HL-60 (cell line): ENCODE data around the gene PDK2.

Experiments
- DNase-seq, 2 experiments: peaks; one replicate each; pipeline ENCODE4 v3.0.0-alpha.2; 2010 to 2020; ENCODE audit warnings: low read depth in 1 of 2, low spot score in 1 of 2
- H3K27ac ChIP-seq: fragments of 250-450 bp; sonication (Bioruptor Pico); replicated peaks from 2 replicates; pipeline ENCODE4 v1.5.1; 2020; ENCODE audit warnings: mild to moderate bottlenecking, moderate library complexity
- H3K27me3 ChIP-seq: fragments of 250-450 bp; sonication (Bioruptor Pico); 2 replicates; pipeline ENCODE4 v1.5.1; 2021; ENCODE audit warnings: mild to moderate bottlenecking, moderate library complexity; ENCODE audit not compliant: insufficient read depth, poor library complexity, severe bottlenecking
- H3K4me3 ChIP-seq: replicated peaks from 2 replicates; pipeline ENCODE4 v1.5.1; 2011; ENCODE audit warnings: mild to moderate bottlenecking, control low read depth, low read length; ENCODE audit not compliant: insufficient read depth
- GABPA ChIP-seq: IDR thresholded peaks from 2 replicates; pipeline ENCODE4 v1.6.1; 2012; ENCODE audit warnings: low read depth
- POLR2AphosphoS5 ChIP-seq: IDR thresholded peaks from 2 replicates; pipeline ENCODE4 v1.6.1; 2012; ENCODE audit warnings: low read depth
- SPI1 ChIP-seq: IDR thresholded peaks from 2 replicates; pipeline ENCODE4 v1.6.1; 2012; ENCODE audit warnings: low read depth, mild to moderate bottlenecking, borderline replicate concordance
- TF ChIP-seq, protein P1 (sequence below): IDR thresholded peaks from one replicate; pipeline ENCODE4 v1.5.1; 2011; ENCODE audit warnings: low read length, control low read depth, inconsistent platforms; ENCODE audit not compliant: insufficient read depth
- TF ChIP-seq, protein P2 (sequence below): IDR thresholded peaks from 2 replicates; pipeline ENCODE4 v1.6.1; 2012; ENCODE audit warnings: low read depth; ENCODE audit not compliant: insufficient replicate concordance

PDK2 gene

DNA sequence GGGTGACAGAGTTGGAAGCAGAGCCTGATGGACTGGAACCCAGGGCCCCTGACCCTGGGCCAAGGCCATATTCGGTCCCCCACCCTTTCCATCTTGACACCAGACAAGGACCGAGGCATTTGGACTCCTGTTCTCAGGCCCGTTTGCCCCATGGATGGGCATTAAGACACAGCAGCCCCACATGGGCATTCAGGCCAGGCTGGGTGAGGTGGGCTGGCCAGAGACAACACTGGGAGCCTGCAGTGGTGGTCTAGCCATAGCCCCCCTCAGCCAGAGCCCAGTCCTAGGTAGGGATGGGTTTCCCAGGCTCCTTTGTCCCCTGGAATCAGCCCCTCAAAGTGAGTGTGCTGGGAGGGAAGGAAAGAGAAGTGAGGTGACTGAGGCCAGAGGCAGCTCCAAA is 1.6 kb downstream of the PDK2 start:
- no peak for TF ChIP-seq POLR2AphosphoS5
- no peak overlapping the region for H3K4me3 ChIP-seq
- no peak for DNase-seq
- H3K27ac ChIP-seq = no peak overlapping the region
- peaks cover 30% of the 10 kb centered on the region for H3K27me3 ChIP-seq

DNA sequence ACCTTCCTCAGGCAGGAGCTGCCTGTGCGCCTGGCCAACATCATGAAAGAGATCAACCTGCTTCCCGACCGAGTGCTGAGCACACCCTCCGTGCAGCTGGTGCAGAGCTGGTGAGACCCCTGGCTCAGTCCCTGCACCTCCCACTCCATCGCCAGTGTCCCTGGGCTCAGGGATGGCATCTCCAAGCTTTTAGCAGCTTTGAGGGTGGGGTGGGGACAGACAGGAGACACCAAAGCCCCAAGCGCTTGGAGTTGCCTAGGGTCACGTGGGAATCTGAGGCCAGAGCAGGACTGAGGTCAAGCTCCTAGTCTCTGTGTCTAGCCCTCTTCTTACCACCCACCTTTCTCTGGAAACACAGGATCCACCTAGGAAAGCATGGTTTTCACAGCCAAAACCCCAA is 2.3 kb downstream of the PDK2 start:
- Histone ChIP-seq H3K27me3 (peaks cover 30% of the 10 kb centered on the region), H3K27ac (no peak overlapping the region), H3K4me3 (no peak overlapping the region)
- DNase-seq = no peak
- TF ChIP-seq, protein P1, sequence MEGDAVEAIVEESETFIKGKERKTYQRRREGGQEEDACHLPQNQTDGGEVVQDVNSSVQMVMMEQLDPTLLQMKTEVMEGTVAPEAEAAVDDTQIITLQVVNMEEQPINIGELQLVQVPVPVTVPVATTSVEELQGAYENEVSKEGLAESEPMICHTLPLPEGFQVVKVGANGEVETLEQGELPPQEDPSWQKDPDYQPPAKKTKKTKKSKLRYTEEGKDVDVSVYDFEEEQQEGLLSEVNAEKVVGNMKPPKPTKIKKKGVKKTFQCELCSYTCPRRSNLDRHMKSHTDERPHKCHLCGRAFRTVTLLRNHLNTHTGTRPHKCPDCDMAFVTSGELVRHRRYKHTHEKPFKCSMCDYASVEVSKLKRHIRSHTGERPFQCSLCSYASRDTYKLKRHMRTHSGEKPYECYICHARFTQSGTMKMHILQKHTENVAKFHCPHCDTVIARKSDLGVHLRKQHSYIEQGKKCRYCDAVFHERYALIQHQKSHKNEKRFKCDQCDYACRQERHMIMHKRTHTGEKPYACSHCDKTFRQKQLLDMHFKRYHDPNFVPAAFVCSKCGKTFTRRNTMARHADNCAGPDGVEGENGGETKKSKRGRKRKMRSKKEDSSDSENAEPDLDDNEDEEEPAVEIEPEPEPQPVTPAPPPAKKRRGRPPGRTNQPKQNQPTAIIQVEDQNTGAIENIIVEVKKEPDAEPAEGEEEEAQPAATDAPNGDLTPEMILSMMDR = no peak
- no peak for TF ChIP-seq GABPA
- TF ChIP-seq POLR2AphosphoS5 = no peak

DNA sequence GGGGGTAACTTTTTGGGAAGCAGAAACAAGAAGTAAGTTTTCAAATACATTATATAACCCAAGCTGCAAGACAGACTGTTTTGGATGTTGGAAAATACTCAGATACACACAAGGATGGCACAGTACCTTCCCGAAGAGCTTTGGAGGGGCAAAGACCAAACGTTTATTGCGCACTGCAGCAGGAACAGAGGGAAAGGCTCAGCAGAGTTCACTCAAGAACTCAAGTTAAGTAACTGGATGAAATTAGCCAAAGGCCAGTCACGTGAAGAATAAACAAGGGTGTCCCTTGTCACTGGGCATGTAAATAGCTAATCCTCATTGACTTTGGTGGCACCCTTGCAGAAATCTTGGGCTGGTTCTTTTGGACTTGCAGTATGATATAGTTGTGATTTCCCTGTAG is 2.8 kb downstream of the PDK2 start:
- no peak for DNase-seq
- no peak overlapping the region for H3K4me3 ChIP-seq
- TF ChIP-seq, protein P2, sequence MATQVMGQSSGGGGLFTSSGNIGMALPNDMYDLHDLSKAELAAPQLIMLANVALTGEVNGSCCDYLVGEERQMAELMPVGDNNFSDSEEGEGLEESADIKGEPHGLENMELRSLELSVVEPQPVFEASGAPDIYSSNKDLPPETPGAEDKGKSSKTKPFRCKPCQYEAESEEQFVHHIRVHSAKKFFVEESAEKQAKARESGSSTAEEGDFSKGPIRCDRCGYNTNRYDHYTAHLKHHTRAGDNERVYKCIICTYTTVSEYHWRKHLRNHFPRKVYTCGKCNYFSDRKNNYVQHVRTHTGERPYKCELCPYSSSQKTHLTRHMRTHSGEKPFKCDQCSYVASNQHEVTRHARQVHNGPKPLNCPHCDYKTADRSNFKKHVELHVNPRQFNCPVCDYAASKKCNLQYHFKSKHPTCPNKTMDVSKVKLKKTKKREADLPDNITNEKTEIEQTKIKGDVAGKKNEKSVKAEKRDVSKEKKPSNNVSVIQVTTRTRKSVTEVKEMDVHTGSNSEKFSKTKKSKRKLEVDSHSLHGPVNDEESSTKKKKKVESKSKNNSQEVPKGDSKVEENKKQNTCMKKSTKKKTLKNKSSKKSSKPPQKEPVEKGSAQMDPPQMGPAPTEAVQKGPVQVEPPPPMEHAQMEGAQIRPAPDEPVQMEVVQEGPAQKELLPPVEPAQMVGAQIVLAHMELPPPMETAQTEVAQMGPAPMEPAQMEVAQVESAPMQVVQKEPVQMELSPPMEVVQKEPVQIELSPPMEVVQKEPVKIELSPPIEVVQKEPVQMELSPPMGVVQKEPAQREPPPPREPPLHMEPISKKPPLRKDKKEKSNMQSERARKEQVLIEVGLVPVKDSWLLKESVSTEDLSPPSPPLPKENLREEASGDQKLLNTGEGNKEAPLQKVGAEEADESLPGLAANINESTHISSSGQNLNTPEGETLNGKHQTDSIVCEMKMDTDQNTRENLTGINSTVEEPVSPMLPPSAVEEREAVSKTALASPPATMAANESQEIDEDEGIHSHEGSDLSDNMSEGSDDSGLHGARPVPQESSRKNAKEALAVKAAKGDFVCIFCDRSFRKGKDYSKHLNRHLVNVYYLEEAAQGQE = no peak
- TF ChIP-seq POLR2AphosphoS5 (no peak), GABPA (no peak), SPI1 (no peak)
- TF ChIP-seq, protein P1 = no peak

DNA sequence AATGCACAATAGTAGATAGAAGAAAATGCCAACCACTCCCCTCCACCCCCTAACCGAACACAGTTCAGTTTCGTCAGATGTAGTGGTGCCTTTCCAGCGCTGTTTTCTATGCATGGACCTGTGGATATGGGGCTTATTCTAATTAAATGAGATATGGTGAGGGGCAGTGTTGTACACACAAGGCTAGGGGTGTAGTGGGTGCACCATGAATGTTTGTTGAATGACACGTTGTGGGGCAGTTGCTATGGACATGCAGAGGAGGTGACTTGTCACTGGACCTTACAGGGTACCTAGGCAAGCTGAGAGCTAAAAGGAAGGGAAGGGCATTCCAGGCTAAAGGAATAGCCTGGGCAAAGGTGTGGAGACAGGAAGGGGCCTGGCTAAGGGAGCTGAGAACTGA is 3.4 kb downstream of the PDK2 start:
- H3K27me3 ChIP-seq = peaks cover 23% of the 10 kb centered on the region
- no peak overlapping the region for H3K27ac ChIP-seq
- no peak overlapping the region for H3K4me3 ChIP-seq
- no peak for DNase-seq
- no peak for TF ChIP-seq SPI1
- TF ChIP-seq, protein P1 = no peak
- no peak for TF ChIP-seq POLR2AphosphoS5
- TF ChIP-seq, protein P2 = no peak
- no peak for TF ChIP-seq GABPA

More for the DNA sequence above, 2.8 kb downstream of the PDK2 start:
- H3K27ac ChIP-seq = no peak overlapping the region
- peaks cover 28% of the 10 kb centered on the region for H3K27me3 ChIP-seq
